GM18520 (cell line): Measurements from ENCODE around the gene CCDC185.

Experiments used
- ATAC-seq: cut with Tn5 transposase; IDR thresholded peaks from one replicate; pipeline ENCODE4 v1.9.1; 2021; ENCODE audit not compliant: unreplicated experiment

CCDC185 gene

GRCh38 chr1:223429313-223429731, 36.1 kb downstream of the CCDC185 start:
- no peak for ATAC-seq

- ATAC-seq: no peak
These were observed 36.6 kb downstream of the CCDC185 start for GRCh38 chr1:223429821-223430220.

- ATAC-seq: no peak
These were observed 37.0 kb downstream of the CCDC185 start for GRCh38 chr1:223430236-223430635.

- no peak for ATAC-seq
These were observed 43.9 kb downstream of the CCDC185 start for GRCh38 chr1:223437151-223437550.

- ATAC-seq: no peak
These were observed 50.2 kb downstream of the CCDC185 start for GRCh38 chr1:223443397-223443796.

- no peak for ATAC-seq
These were observed 51.2 kb downstream of the CCDC185 start for GRCh38 chr1:223444411-223444810.
